GM19324 (cell line): ENCODE measurements around the gene C5orf15.
"Not testable (repeated sequence)": the region's sequence is repeated elsewhere in the genome, so short reads cannot be mapped to it uniquely, and the experiment has no call there.

Source experiments
- ATAC-seq: cut with Tn5 transposase; IDR thresholded peaks from one replicate; pipeline ENCODE4 v1.9.1; 2021; ENCODE audit warnings: mild to moderate bottlenecking, moderate library complexity; ENCODE audit not compliant: unreplicated experiment, low FRiP score

The C5orf15 gene

DNA sequence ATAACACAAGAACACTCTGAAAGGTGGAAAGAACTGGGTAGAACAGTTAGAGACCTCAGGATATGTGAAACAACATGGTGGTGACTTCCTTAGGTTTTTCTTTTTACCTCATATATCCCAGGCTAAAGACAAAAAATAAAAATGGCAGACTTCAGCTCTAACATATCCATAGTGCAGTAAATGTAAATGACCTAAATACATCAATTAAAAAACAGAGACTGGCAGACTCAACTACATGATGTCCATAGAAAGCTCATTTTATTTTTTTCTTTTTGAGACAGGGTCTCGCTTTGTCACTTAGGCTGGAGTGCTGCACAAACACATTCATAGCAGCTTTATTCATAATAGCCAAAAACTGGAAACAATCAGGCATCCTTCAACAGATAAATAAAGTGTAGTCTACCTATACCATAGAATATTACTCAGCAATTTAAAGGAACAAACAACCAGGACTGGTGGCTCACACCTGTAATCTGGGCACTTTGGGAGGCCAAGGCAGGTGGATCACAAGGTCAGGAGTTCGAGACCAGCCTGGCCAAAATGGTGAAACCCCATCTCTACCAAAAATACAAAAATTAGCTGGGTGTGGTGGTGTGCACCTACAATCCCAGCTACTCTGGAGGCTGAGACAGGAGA is 4.8 kb downstream of the C5orf15 start:
- ATAC-seq = no peak

- no peak for ATAC-seq
Observed at GRCh38 chr5:133962801-133963476, 5.5 kb downstream of the C5orf15 start.

- no peak for ATAC-seq
Observed at GRCh38 chr5:133962131-133962530, 6.3 kb downstream of the C5orf15 start.

DNA sequence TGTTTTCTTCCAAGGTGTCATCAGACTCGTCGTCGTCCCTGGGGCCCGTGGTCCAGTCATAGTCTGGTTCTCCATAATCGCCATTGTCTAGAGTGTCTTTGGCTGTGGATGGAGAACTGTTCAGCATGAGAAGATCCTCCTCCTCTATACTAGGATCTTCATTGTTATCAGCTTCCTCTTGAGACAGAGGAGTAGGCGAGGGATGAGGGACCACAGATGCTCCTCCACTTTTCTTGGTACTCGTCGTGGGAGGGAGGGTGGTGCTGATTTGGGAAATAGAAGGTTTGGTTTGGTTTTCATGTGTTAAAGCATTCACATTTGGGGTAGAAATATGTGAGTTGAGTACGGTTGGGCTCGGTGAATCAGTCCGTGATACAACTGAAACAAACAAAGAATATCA is 8.8 kb downstream of the C5orf15 start:
- no peak for ATAC-seq

DNA sequence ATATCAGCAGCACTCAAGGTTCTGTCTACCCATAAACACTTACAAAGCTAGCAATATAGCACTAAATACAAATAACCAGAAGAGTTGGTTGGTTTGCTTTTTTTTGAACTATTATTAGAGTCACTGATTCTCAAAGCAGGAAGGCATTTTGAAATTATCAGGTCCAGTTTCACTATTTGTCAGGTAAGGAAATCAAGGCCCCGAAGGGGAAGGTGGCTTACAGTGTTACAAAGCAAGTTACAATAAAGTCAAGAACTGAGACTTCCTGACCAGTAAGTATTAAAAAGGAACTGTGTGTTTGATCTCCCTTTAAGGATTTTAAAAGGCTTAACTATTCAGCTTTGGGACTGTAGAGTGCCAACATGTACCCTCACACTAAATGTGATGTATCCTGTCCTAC is 10.8 kb downstream of the C5orf15 start:
- no peak for ATAC-seq

DNA sequence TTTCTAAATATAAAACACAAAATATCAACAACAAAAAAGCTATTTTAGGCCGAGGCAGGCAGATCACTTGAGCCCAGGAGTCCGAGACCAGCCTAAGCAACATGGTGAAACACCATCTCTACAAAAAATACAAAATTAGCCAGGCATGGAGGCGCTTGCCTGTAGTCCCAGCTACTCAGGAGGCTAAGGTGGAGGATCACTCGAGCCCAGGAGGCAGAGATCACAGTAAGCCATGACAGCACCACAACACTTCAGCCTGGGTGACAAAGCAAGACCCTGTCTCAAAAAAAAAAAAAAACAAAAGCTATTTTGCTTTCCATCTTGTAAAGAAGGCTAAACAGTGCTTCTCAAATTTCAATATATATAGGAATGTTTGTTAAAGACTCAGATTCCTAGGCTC is 11.3 kb downstream of the C5orf15 start:
- ATAC-seq = no peak

GRCh38 chr5:133956196-133956595 is 12.2 kb downstream of the C5orf15 start:
- not testable (repeated sequence) for ATAC-seq

GRCh38 chr5:133953568-133954145 is 14.8 kb downstream of the C5orf15 start:
- no peak for ATAC-seq

DNA sequence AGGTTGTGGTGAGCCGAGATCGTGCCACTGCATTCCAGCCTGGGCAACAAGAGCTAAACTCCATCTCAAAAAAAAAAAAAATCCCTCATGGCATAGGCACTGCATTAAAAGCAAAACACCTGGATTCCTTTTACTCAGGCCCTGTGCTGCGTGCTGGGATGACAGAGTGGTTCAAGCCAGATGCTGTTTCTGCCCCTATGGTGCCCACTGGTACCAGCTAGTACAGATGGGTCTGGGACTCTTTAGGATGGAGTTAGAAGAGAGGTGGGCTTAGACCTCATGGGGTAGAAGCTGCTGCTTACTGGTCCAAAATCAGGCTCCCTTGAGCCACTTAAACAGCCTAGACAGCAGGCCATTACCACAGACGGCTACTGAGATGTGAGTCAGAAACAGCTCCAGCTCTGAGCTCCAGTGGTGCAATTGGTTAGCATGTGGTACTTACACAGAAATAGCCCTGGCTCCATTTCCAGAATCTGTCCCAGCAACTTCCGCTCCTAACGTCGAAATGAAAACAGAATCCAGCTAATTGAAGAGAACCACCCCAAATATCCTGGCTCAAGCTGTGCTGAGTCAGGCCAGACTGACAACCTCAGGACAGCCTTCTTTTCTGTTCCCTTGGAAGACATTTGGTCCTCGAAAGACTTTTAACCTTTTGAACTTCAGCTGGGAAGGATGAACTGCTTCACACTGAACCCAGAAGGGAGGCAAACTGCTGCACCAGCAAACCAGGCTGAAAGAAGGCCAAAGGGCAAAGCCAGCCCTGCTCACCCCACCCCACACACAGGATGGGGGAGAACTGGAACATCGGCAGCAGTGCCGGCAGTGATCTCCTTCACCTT is 15.5 kb downstream of the C5orf15 start:
- no peak for ATAC-seq

- no peak for ATAC-seq
Observed at GRCh38 chr5:133950821-133951612, 17.4 kb downstream of the C5orf15 start.

DNA sequence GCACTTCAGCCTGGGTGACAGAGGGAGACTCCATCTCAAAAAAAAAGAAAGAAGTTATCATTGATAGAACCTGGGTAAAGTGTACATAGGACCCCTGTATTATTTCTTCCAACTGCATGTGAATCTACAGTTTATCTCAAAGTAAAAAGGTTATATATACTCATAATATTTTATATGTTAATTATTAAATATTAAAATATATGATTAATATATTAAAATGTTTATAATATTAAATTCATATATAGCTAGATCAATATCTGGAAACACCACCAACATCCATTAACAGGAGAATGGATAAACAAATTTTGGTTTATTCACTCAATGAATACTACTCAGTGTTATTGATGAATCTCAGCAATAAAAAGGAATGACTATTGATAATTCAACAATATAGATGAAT is 19.7 kb downstream of the C5orf15 start:
- ATAC-seq = no peak

- ATAC-seq = no peak
Observed at GRCh38 chr5:133947431-133947841, 21.0 kb downstream of the C5orf15 start.

DNA sequence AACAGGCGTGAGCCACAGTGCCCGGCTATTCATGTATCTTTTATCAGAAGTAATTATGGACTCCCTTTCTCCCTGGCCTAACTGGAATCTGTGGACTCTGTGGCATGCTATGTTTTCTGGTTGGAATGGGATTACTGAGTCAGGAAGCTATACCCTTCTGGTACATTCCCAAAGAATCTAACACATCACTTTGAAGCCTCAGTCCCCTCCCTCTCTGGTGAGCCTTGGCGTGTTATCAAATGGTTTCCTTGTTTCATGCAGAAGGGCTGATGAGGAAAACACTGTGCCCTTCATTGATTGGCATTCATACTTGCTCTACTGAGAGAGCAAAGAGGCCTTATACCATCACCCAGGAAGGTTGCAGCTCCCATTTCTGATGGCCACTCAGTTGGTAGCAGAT is 22.9 kb downstream of the C5orf15 start:
- ATAC-seq = no peak

DNA sequence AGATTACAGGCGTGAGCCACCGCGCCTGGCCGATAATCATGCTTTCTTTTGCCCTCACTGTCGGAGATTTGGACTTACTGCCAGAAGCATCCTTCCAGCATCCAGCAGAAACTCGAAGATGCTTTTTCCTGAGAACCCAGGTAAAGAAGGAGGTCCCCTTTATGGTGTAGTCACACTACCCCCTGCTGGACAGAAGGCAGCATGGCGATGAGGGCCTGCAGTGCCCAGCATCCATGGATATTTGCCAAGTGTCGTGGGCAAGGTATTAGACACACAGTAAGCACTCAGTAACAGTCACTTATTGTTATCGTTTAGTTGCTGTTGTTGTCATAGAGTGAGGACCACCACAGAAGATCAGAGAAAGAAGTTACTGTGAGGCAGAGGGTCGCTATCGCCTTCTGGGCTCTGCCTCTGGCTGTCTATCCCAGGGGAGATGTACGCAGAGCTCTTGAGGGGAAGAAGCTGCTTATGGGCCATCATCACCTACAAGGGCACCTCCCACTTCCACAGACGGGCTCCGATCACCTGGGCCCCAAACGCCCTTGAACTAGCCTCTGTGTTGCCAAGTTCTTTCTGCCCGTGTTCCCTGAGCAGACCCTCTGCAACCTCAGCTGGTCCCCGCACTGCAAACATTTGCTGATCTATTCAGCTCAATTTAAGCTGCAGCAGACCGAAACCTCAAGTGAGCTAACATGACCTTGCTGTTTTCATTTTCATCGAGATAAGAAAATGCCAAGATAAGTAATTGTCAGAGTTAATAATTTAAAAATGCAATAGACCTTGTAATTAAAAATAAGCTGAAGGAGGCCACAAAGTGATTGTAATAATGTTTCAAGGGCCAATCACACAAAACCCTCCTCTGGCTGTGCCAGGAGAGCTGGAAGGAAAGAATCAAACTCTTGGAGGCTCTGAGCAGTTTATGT is 23.9 kb downstream of the C5orf15 start:
- no peak for ATAC-seq

- ATAC-seq = no peak
Observed at GRCh38 chr5:133943475-133943817, 25.0 kb downstream of the C5orf15 start.

DNA sequence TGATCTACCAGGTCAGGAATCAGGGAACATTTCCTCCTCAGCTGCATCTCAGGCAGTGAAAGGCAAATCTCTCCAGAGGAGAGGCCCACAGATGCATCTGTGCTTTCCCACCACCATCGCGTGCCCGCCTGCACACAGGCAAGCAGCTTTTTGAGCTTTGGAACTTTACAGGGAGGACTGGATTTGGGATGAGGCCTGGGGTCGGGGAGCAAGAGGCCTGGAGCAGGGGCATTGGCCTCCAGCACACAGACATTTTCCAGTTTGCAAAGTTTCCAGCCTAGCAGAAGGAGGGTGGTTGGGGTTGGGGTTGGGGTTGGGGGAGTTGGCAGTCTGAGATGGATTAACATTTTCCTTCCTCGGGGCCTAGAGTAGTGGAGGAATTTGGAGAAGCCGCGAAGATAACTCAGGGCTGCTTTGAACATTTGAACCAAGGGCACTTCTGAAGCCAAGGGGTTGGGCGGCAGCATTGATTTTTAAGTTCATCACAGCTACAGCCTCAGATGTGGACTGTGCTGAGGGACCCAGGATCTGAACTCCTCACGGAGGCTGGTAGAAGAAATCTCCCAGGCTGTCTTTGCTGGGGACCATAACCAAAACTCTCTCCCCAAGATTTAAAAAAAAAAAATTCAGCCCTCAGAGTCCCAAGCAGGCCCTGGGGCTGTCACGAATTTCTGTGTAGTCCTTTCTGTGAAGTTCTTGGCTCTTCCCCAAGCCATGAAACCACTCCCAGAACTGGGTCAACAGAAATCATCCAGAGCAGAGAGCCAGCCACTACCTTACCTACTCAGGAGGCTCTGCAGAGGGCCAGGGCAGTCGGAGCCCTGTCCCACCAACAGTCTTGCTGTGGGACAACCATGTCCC is 25.6 kb downstream of the C5orf15 start:
- no peak for ATAC-seq

- ATAC-seq = no peak
Observed at GRCh38 chr5:133941456-133942196, 26.8 kb downstream of the C5orf15 start.

- ATAC-seq = no peak
Observed at GRCh38 chr5:133939668-133940067, 28.8 kb downstream of the C5orf15 start.
